Measurements from ENCODE around the gene ZNF217. TPM values are rescaled to one million over a fixed set of nuclear protein-coding genes. Genes with fewer than 3 reads are reported as not detected.

The ZNF217 gene
- total and polyA plus RNA-seq, 9 of the 15 experiments (the other 6 are each of a cell fraction or from before 2014, with no cell fraction given), result 3.0 to 41.8 (median 16.8) TPM

- ATAC-seq, result no peak
- WGBS (ENCODE audit: insufficient coverage, low coverage, missing lambda C conversion rate), result 94% methylated on average over 2 of the region's 2 CpGs
- CTCF ChIA-PET (ENCODE audit: low intra/inter-chr PET ratio), result no interaction called here
- TF ChIP-seq RBM39 (optimal IDR thresholded peaks at IDR 0.05; ENCODE audit: low read depth, low read length), result no peak
- TF ChIP-seq ZNF589 (CRISPR knock-in tag; IDR thresholded peaks at IDR 0.05; ENCODE audit: low read depth), result no peak
- no peak for TF ChIP-seq SAFB (IDR thresholded peaks at IDR 0.05; ENCODE audit: borderline replicate concordance, low read depth, low read length)
- peak; percentile 18; the same call in 1 of the 2 replicates for TF ChIP-seq BCOR (IDR thresholded peaks at IDR 0.05)
- no peak for TF ChIP-seq FIP1L1 (IDR thresholded peaks at IDR 0.05; ENCODE audit: low read depth, low read length, poor library complexity, severe bottlenecking)
- TF ChIP-seq MLLT1 (IDR thresholded peaks at IDR 0.05), result no peak
- TF ChIP-seq MAZ (CRISPR knock-in tag; conservative IDR thresholded peaks at IDR 0.05 in 1 of 2, IDR thresholded peaks at IDR 0.05 in 1 of 2), result no peak
- TF ChIP-seq TRIM24 (IDR thresholded peaks at IDR 0.05), result no peak
- no peak for TF ChIP-seq EGR1 (conservative IDR thresholded peaks at IDR 0.05)
- TF ChIP-seq ZNF830 (CRISPR knock-in tag; IDR thresholded peaks at IDR 0.05), result no peak
- TF ChIP-seq MNT (conservative IDR thresholded peaks at IDR 0.05), result no peak
- no peak for TF ChIP-seq ZNF76 (CRISPR knock-in tag; IDR thresholded peaks at IDR 0.05; ENCODE audit: borderline replicate concordance)
- TF ChIP-seq NFATC3 (IDR thresholded peaks at IDR 0.05), result no peak
- no peak for TF ChIP-seq ATF4 (CRISPR knock-in tag; IDR thresholded peaks at IDR 0.05)
- TF ChIP-seq ZBTB11 (CRISPR knock-in tag; IDR thresholded peaks at IDR 0.05), result peak in 1 of 3 experiments; percentile 88; a peak in 2 of 6 replicates
These were observed 32.9 kb upstream of the ZNF217 start for GRCh38 chr20:53626584-53626983.

More at GRCh38 chr20:53626584-53626983, 32.9 kb upstream of the ZNF217 start:
- no peak for FAIRE-seq
- POLR2A ChIA-PET, result no interaction called here
- no peaks in the 10 kb centered on the region for H3K27me3 ChIP-seq (ENCODE audit: control insufficient read depth in 2 of 2, insufficient read depth in 2 of 2, low read length in 2 of 2)
- peaks cover 12 to 24% of the 10 kb centered on the region in 2 experiments; a peak in 4 of 5 replicates for H3K4me1 ChIP-seq (replicated peaks in 1 of 2; ENCODE audit: control insufficient read depth in 2 of 2, insufficient read depth in 2 of 2, low read length in 2 of 2)
- H3K79me2 ChIP-seq (ENCODE audit: control insufficient read depth, insufficient read depth, low read length), result no peaks in the 10 kb centered on the region
- H3K27ac ChIP-seq (ENCODE audit: extremely low read depth, low read depth, low read length), result no peak overlapping the region
- intact Hi-C loops (cut with micrococcal nuclease), result no loop called here
- no peak overlapping the region for H3K4me3 ChIP-seq
- no peak overlapping the region for H3K9ac ChIP-seq (ENCODE audit: insufficient read depth in 1 of 2, low read depth in 2 of 2, low read length in 2 of 2)
- no peak overlapping the region for H3K4me2 ChIP-seq (ENCODE audit: insufficient read depth, low read length)
- no TSS peak for BruUV-seq (replicated peaks)
- no peaks in the 10 kb centered on the region for H3K9me1 ChIP-seq (ENCODE audit: control insufficient read depth, insufficient read depth, low read length)
- in situ Hi-C loops (cut with MboI), result no loop called here
- H4K20me1 ChIP-seq (replicated peaks; ENCODE audit: control insufficient read depth, insufficient read depth, low read length), result no peaks in the 10 kb centered on the region
- H2AFZ ChIP-seq (ENCODE audit: low read depth, low read length), result no peak overlapping the region
- no peak for DNase-seq (ENCODE audit: extremely low read depth in 1 of 4, low spot score in 3 of 4)
- no peaks in the 10 kb centered on the region for H3K9me3 ChIP-seq (replicated peaks; ENCODE audit: control insufficient read depth, insufficient read depth, low read depth, low read length)
- no peaks in the 10 kb centered on the region for H3K36me3 ChIP-seq (ENCODE audit: control insufficient read depth, insufficient read depth, low read length)
